ENCODE measurements around the gene ALLC. TPM values are rescaled to one million over a fixed set of nuclear protein-coding genes. Genes with fewer than 3 reads are reported as not detected.

Gene ALLC
- total RNA-seq, 3 donors from 2014 or later = not detected

DNA sequence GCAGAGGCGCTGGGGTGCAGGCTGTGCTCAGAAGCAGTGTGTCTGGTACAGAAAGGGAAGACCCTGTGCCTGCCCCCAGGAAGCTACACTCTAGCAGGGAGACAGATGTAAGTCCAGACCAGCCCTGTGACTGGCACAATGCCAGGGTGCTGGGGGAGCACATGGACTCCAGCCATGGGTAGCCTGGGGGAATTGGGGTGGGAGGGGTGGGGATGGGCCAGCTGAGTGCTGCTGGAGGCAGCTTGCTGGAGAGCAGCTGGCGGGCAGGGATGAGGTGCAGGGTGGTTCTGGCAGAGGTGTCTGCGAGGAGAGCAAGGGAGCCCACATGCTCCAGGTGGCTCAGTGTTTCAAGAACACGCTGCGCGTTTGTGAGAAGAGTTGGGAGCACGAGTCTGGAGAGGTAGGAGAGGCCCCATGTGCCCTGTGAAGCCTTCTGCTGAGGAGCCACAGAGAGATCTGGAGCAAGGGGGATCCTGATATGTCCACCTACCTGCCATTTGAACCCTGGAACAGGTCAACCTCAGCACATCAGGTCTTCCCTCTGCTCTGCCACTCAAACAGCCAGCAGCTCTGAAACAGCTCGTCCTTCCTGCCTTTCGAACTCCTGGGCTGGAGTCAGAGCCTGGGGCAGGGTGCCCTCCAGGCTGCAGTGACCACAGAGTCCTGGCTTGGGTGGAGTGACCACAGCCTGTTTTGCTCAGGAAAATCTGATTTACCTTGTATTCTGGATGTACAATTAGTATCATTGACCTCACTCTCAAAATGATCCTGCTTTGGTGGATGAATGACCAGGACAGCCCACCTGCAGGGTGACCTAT lies 15.1 kb downstream of the ALLC start:
- DNase-seq (no peak), ATAC-seq (no peak)
- TF ChIP-seq, protein P1, sequence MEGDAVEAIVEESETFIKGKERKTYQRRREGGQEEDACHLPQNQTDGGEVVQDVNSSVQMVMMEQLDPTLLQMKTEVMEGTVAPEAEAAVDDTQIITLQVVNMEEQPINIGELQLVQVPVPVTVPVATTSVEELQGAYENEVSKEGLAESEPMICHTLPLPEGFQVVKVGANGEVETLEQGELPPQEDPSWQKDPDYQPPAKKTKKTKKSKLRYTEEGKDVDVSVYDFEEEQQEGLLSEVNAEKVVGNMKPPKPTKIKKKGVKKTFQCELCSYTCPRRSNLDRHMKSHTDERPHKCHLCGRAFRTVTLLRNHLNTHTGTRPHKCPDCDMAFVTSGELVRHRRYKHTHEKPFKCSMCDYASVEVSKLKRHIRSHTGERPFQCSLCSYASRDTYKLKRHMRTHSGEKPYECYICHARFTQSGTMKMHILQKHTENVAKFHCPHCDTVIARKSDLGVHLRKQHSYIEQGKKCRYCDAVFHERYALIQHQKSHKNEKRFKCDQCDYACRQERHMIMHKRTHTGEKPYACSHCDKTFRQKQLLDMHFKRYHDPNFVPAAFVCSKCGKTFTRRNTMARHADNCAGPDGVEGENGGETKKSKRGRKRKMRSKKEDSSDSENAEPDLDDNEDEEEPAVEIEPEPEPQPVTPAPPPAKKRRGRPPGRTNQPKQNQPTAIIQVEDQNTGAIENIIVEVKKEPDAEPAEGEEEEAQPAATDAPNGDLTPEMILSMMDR (IDR thresholded peaks at IDR 0.05) = no peak
- intact Hi-C loops (cut with DNase I, micrococcal nuclease) = no loop called here
- Histone ChIP-seq H3K4me1 (ENCODE audit: low read depth) (no peaks in the 10 kb centered on the region), H3K9me3 (no peaks in the 10 kb centered on the region), H3K4me3 (no peak overlapping the region), H3K36me3 (ENCODE audit: low read depth) (no peaks in the 10 kb centered on the region)

DNA sequence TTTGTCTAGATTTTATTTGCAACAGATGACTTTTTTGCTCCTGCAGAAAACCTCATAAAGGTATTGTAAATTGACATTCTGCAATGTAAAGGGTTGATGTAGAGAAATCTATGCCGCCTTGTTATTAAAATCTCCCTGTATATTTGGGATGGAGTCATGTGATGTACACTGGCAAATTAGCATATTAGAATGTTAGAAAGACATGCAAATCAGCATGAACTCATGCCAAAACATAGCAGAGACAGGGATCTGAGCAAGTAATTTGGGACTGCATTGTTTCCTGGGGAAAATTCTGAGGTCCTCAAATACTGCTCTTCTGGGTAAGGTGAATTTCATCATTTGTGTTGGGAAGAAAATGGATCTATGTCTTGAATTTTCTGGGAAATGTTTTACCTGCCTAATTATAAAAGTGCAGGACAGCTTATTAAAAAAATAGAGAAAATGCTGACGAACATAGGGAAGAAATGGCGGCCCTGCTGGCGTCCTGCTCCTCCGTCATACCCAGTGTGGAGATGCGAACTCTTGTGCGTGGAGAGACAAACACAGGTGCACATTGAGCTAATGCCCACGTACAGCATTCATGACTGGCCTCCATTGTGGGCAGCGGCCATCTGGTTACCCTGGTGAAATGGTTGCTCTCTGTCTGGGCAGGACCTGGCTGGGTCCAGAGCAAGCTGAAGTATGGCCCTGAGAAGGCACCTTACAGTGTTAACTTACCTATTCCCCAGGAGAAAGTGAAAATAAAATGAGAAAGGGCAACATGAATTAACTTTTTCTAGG lies 16.3 kb downstream of the ALLC start:
- no peak overlapping the region for H3K4me3 ChIP-seq
- TF ChIP-seq, protein P1 (IDR thresholded peaks at IDR 0.05) = no peak
- no peaks in the 10 kb centered on the region for H3K36me3 ChIP-seq (ENCODE audit: low read depth)
- H3K4me1 ChIP-seq (ENCODE audit: low read depth) = no peaks in the 10 kb centered on the region
- intact Hi-C loops (cut with DNase I, micrococcal nuclease) = no loop called here
- DNase-seq (no peak), ATAC-seq (no peak)
- no peaks in the 10 kb centered on the region for H3K9me3 ChIP-seq

DNA sequence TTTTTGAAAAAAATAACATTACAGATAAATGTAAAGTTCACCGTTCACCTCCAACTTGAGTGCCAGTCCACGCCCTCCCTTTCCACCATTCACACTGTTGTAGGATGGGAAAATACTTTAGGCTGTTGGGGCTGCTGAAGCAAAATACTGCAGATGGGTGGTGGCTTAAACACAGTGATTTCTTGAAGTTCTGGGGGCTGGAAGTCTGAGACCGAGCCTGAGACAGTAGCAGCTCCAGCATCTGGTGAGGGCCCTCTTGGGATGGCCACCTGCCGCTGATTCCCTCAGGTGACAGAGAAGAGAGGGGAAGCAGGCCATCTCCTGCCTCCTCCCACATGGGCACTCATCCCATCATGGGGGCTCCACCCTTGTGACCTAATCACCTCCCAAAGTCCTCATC lies 17.7 kb downstream of the ALLC start:
- no peaks in the 10 kb centered on the region for H3K4me1 ChIP-seq (ENCODE audit: low read depth)
- TF ChIP-seq, protein P1 (IDR thresholded peaks at IDR 0.05) = no peak
- intact Hi-C loops (cut with DNase I, micrococcal nuclease) = no loop called here
- H3K36me3 ChIP-seq (ENCODE audit: low read depth) = no peaks in the 10 kb centered on the region
- no peak overlapping the region for H3K4me3 ChIP-seq
- ATAC-seq = no peak
- no peak for DNase-seq
- H3K9me3 ChIP-seq = no peaks in the 10 kb centered on the region

DNA sequence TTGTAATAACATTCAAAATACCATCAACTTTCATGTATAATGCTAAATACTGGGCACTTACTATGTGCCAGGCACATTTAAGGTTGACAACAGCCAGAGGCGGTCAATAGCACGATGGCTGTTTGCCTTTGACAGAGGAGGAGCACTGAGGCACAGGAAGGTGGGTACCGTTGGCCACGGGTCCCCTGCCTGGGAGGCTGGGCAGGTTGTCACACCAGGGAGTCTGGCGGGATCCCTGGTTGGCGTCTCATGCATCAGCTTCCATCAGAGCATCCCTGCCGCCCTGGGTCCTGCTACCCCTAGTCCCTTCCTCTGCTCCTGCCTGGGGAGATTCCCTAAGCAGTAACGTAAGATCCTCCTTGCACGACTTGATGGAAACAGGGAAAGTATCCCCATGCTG lies 19.4 kb downstream of the ALLC start:
- intact Hi-C loops (cut with DNase I, micrococcal nuclease) = no loop called here
- no peaks in the 10 kb centered on the region for H3K4me1 ChIP-seq (ENCODE audit: low read depth)

DNA sequence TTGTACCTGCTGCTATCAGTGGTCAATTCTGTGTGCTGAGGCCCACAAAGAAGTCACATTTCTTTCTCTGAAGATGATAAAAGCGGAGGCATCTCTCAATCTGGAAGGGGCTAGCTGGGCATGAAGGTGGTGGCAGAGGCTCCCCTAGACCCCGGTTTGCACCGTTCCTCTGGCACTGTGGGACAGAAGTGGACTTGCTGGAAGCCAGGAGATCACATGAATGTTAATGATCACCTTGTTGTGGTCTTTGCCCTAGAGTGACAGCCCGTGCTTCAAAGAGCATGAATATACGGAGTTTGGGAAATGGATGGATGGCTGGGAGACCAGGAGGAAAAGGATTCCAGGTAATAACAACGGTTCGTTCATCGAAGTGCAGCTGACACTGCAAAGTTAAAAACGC lies 20.2 kb downstream of the ALLC start:
- ATAC-seq (no peak), DNase-seq (no peak)
- no peaks in the 10 kb centered on the region for H3K36me3 ChIP-seq (ENCODE audit: low read depth)
- H3K9me3 ChIP-seq = no peaks in the 10 kb centered on the region
- H3K4me3 ChIP-seq = no peak overlapping the region
- intact Hi-C loops (cut with DNase I, micrococcal nuclease) = no loop called here
- H3K4me1 ChIP-seq (ENCODE audit: low read depth) = no peaks in the 10 kb centered on the region
- TF ChIP-seq, protein P1 (IDR thresholded peaks at IDR 0.05) = no peak

More for the DNA sequence above, 19.4 kb downstream of the ALLC start:
- ATAC-seq (no peak), DNase-seq (no peak)
- TF ChIP-seq, protein P1 (IDR thresholded peaks at IDR 0.05) = no peak
- H3K4me3 ChIP-seq = no peak overlapping the region
- H3K36me3 ChIP-seq (ENCODE audit: low read depth) = no peaks in the 10 kb centered on the region
- no peaks in the 10 kb centered on the region for H3K9me3 ChIP-seq

Measured in mucosa of descending colon (tissue), 3 donors.